Measurements from ENCODE around the gene TMEM132D.
A peak's percentile ranks its signal among the peaks of the same experiment; 100 is the strongest.

Gene TMEM132D

DNA sequence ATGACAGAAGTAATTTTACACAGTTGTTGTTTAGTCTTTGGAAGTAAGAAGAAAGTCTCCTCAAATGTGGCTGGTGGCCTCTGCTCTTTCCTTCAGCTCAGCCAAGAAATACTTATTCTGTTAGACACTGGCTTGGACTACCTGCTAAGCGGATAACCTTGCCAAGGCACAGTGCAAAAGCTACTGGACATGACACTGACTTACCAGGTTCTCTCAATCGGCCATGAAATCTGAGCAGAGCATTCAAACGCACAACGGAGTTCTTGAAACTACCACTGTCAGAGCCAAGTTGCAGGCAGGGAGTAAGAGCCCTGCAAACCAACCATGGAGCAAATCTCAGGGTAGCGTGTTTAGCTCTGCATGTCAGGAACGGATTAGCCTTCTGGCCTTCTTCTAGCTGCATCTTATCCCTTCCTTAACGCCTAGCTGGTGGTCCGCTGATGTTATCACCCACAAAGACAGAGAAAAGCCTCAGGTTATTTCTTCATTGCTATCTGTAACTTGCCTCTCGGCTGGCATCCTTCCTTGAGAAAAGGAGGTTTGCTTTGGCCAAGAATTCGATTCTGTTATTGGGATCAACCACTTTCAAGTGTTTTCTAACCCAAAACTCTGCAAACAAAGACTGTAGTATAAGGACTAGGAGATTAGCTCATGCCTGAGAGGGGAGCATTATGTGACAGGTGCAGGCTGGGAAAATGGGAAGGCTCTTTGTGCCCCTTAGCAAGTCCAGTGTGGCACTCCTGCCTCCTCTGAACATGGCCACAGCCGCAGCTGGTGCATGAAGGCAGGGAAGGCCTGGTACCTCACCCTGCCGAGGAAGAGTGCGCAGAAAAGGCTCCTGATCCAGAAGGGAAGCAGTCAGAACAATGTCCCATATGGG is 827.1 kb downstream of the TMEM132D start:
- Histone ChIP-seq H3K4me3 (ENCODE audit: low read depth, low read length) (no peak overlapping the region), H3K27me3 (ENCODE audit: control insufficient read depth, insufficient read depth, low read length) (no peaks in the 10 kb centered on the region), H3K9me3 (ENCODE audit: control insufficient read depth, insufficient read depth, low read length) (no peaks in the 10 kb centered on the region), H3K36me3 (ENCODE audit: control insufficient read depth, insufficient read depth, low read length) (no peaks in the 10 kb centered on the region), H3K9ac (ENCODE audit: low read depth, low read length) (no peak overlapping the region), H3K4me1 (ENCODE audit: control insufficient read depth, insufficient read depth, low read length) (no peaks in the 10 kb centered on the region), H3K27ac (ENCODE audit: low read depth, low read length) (no peak overlapping the region)

DNA sequence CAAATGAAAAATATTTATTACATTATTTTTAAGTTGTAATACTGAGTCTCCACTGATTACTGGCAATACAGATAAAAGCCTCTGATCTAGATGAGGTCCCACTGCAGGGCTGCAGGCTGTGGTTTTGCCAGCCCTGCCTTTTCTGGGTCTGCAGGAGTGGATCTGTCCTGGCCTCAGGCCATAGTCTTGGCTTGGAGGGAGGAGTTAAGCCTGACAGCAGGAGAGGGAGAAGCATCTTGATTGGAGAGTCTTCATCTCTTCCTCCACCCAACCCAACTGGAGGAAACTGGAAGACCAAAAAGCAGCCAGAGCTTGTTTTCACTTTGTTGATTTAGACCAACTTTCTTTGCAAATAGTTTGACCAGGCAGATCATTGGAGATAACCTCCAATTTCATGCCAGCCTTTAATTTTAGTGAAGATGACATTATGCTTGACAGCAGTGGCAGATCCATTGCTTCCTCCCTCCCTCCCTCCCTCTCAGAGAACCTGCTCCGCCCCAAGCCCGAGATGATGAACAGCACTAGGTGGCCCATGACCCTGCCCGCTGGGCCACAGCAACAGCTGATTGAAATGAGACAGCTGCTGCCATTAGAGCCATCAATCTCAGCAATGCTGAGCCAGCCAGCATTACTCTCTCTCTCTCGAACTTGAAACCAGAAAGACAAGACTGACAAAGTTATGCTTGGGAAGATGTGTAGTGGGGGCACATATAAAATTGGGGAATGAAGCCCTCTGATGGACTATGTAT is 828.2 kb downstream of the TMEM132D start:
- no peaks in the 10 kb centered on the region for H3K9me3 ChIP-seq (ENCODE audit: control insufficient read depth, insufficient read depth, low read length)
- H3K27me3 ChIP-seq (ENCODE audit: control insufficient read depth, insufficient read depth, low read length), result no peaks in the 10 kb centered on the region
- H3K36me3 ChIP-seq (ENCODE audit: control insufficient read depth, insufficient read depth, low read length), result no peaks in the 10 kb centered on the region
- no peaks in the 10 kb centered on the region for H3K4me1 ChIP-seq (ENCODE audit: control insufficient read depth, insufficient read depth, low read length)
- H3K9ac ChIP-seq (ENCODE audit: low read depth, low read length), result no peak overlapping the region
- no peak overlapping the region for H3K27ac ChIP-seq (ENCODE audit: low read depth, low read length)
- H3K4me3 ChIP-seq (ENCODE audit: low read depth, low read length), result no peak overlapping the region

DNA sequence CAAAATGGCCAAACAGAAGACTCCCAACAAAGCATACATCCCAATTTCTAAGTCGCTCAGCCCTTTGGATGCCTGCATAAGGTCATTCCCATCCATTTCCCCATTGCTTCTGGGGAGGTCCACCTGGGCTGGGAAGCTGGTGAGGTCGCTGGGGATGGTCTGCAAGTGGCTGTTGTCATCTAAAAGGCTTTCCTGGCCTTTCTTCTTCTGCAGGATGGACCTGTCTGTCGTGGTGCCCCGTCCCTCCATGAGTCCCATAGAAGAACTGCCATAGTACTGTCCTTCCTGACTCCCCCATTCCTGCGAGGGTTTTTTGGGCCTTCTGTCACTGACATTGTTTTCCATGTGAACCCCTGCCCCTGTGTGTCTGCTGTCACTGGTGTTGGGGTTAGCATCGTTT is 829.4 kb downstream of the TMEM132D start:
- Histone ChIP-seq H3K4me3 (ENCODE audit: low read depth, low read length) (no peak overlapping the region), H3K27me3 (ENCODE audit: control insufficient read depth, insufficient read depth, low read length) (no peaks in the 10 kb centered on the region), H3K36me3 (ENCODE audit: control insufficient read depth, insufficient read depth, low read length) (no peaks in the 10 kb centered on the region), H3K9me3 (ENCODE audit: control insufficient read depth, insufficient read depth, low read length) (no peaks in the 10 kb centered on the region), H3K27ac (ENCODE audit: low read depth, low read length) (no peak overlapping the region), H3K4me1 (ENCODE audit: control insufficient read depth, insufficient read depth, low read length) (0 out of 2 replicates have a peak, but pooled peaks cover 5% of the 10 kb centered on the region), H3K9ac (ENCODE audit: low read depth, low read length) (no peak overlapping the region)

DNA sequence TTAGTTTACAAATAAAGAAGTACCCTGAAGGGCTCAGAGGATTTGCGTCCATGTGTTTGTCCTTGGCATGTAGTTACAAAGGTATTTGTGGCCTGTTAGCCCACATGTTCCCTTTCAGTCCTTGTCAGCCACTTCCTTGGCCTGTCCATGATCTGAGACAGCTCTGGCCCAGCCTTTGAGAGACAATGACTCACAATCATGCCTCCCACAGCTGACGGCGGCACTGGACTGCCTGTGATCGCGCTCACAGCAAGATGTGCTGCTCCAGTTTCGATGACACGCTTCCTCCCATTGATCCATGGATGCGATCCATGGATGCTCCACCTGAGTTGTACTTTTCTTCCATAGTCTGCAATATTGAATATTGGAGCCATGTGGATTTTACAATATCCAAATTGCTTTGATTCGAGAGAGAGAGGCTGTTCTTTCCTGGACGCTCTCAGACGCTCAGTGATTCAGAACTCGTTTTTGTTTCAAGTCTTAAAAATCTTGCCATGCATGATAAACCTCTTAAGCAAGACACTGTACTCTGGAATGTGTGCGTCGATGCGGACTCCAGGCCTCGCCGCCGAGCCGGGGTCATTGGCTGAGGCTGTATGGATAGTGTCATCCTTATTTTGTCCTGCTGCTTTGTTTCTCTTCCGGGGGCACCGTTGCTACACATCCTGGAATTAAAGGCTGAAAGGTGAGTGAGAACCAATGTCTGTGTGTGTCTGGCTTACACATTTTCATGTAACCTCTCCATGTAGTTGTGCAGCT is 830.5 kb downstream of the TMEM132D start:
- Histone ChIP-seq H3K27ac (ENCODE audit: low read depth, low read length) (no peak overlapping the region), H3K9ac (ENCODE audit: low read depth, low read length) (no peak overlapping the region), H3K4me3 (ENCODE audit: low read depth, low read length) (no peak overlapping the region), H3K36me3 (ENCODE audit: control insufficient read depth, insufficient read depth, low read length) (no peaks in the 10 kb centered on the region), H3K9me3 (ENCODE audit: control insufficient read depth, insufficient read depth, low read length) (no peaks in the 10 kb centered on the region), H3K27me3 (ENCODE audit: control insufficient read depth, insufficient read depth, low read length) (no peaks in the 10 kb centered on the region), H3K4me1 (ENCODE audit: control insufficient read depth, insufficient read depth, low read length) (0 out of 2 replicates have a peak, but pooled peaks cover 5% of the 10 kb centered on the region)

DNA sequence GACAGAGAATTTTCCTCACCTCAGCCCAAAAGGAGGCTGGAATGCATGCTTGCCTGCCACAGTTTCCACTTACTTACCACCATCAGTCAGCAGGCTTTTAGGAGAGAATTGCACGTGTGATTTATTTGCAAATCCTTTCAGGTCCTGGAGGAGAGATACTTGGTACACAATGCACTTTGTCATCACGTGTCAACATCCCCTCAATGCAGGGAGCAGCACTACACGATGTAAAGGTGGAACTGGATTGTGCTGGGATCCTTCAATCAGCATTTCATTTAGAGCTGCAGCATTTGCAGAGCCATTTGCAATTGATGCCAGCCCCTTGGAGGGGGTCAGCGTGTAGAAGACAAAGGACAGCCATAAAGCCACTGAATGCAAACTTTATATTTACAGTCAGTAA is 832.5 kb downstream of the TMEM132D start:
- H3K36me3 ChIP-seq (ENCODE audit: control insufficient read depth, insufficient read depth, low read length), result no peaks in the 10 kb centered on the region
- H3K9ac ChIP-seq (ENCODE audit: low read depth, low read length), result no peak overlapping the region
- no peak overlapping the region for H3K4me3 ChIP-seq (ENCODE audit: low read depth, low read length)
- no peak overlapping the region for H3K27ac ChIP-seq (ENCODE audit: low read depth, low read length)
- no peaks in the 10 kb centered on the region for H3K9me3 ChIP-seq (ENCODE audit: control insufficient read depth, insufficient read depth, low read length)
- 0 out of 2 replicates have a peak, but pooled peaks cover 5% of the 10 kb centered on the region for H3K4me1 ChIP-seq (ENCODE audit: control insufficient read depth, insufficient read depth, low read length)
- H3K27me3 ChIP-seq (ENCODE audit: control insufficient read depth, insufficient read depth, low read length), result no peaks in the 10 kb centered on the region

DNA sequence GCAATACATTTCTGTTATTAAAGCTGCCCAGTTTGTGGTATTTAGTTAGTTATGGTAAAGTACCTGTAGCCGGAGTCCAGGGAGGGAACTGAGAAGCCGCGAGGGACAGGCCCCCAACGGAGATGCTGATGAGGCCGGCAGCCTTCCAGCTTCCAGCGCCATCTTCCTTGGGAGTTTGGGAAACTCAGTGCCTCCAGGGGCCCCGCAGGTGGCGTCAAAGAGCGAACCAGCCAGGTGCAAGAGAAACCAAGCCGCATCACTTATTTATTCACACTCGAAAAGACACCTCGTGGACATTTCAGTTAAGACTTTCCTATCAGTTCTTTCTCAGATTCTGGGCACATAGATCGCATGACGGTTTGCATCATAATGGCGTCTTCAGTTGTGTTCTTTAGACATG is 833.9 kb downstream of the TMEM132D start:
- H3K9me3 ChIP-seq (ENCODE audit: control insufficient read depth, insufficient read depth, low read length), result no peaks in the 10 kb centered on the region
- H3K4me1 ChIP-seq (ENCODE audit: control insufficient read depth, insufficient read depth, low read length), result 0 out of 2 replicates have a peak, but pooled peaks cover 5% of the 10 kb centered on the region
- H3K4me3 ChIP-seq (ENCODE audit: low read depth, low read length), result no peak overlapping the region
- H3K36me3 ChIP-seq (ENCODE audit: control insufficient read depth, insufficient read depth, low read length), result no peaks in the 10 kb centered on the region
- H3K27me3 ChIP-seq (ENCODE audit: control insufficient read depth, insufficient read depth, low read length), result no peaks in the 10 kb centered on the region
- H3K9ac ChIP-seq (ENCODE audit: low read depth, low read length), result no peak overlapping the region
- H3K27ac ChIP-seq (ENCODE audit: low read depth, low read length), result no peak overlapping the region

DNA sequence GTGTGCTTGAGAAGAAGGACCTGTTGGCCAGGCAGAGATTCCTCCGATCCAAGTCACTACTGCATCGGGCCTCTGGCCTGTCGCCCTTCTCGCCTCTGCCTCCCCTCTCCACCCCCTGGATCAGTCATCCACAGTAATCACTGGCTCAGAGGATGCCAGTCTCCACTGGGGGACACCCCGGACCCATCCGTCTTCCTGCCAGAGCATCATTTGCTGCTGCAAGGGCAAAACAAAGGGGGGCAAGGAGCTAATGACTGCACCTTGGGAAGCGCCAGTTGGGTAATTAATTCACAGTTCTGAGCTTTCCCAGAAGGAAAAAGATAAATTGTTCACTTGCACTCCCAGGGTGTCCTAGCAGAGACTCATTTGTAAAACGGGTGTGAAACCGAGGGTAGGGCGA is 835.1 kb downstream of the TMEM132D start:
- no peak overlapping the region for H3K27ac ChIP-seq (ENCODE audit: low read depth, low read length)
- H3K4me3 ChIP-seq (ENCODE audit: low read depth, low read length), result no peak overlapping the region
- no peak overlapping the region for H3K9ac ChIP-seq (ENCODE audit: low read depth, low read length)
- no peaks in the 10 kb centered on the region for H3K9me3 ChIP-seq (ENCODE audit: control insufficient read depth, insufficient read depth, low read length)
- peaks cover 5% of the 10 kb centered on the region; the same call in 1 of the 2 replicates for H3K4me1 ChIP-seq (ENCODE audit: control insufficient read depth, insufficient read depth, low read length)
- no peaks in the 10 kb centered on the region for H3K27me3 ChIP-seq (ENCODE audit: control insufficient read depth, insufficient read depth, low read length)
- no peaks in the 10 kb centered on the region for H3K36me3 ChIP-seq (ENCODE audit: control insufficient read depth, insufficient read depth, low read length)

DNA sequence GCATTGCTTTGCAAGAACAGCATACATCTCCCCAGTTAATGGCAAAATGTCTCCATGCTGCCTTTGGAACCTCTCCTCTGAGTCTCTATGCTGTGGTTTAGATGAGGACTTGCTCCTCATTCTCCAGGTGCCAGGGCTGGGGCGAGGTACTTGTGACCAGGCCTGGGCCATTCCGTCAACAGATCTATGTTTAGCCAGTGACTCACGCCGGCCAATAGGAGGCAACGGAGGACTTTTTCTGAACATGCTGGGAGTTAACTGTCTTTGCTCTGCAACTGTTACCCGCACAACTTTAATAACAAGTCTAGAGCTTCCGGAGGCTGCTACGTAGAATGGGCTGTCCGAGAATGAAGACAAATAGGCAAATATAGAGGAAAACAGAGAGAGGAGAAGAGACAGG is 836.3 kb downstream of the TMEM132D start:
- Histone ChIP-seq H3K36me3 (ENCODE audit: control insufficient read depth, insufficient read depth, low read length) (no peaks in the 10 kb centered on the region), H3K9me3 (ENCODE audit: control insufficient read depth, insufficient read depth, low read length) (no peaks in the 10 kb centered on the region), H3K27ac (ENCODE audit: low read depth, low read length) (peak overlapping the region; percentile 68), H3K4me1 (ENCODE audit: control insufficient read depth, insufficient read depth, low read length) (peaks cover 5% of the 10 kb centered on the region; the same call in 1 of the 2 replicates), H3K27me3 (ENCODE audit: control insufficient read depth, insufficient read depth, low read length) (no peaks in the 10 kb centered on the region), H3K4me3 (ENCODE audit: low read depth, low read length) (no peak overlapping the region), H3K9ac (ENCODE audit: low read depth, low read length) (no peak overlapping the region)

DNA sequence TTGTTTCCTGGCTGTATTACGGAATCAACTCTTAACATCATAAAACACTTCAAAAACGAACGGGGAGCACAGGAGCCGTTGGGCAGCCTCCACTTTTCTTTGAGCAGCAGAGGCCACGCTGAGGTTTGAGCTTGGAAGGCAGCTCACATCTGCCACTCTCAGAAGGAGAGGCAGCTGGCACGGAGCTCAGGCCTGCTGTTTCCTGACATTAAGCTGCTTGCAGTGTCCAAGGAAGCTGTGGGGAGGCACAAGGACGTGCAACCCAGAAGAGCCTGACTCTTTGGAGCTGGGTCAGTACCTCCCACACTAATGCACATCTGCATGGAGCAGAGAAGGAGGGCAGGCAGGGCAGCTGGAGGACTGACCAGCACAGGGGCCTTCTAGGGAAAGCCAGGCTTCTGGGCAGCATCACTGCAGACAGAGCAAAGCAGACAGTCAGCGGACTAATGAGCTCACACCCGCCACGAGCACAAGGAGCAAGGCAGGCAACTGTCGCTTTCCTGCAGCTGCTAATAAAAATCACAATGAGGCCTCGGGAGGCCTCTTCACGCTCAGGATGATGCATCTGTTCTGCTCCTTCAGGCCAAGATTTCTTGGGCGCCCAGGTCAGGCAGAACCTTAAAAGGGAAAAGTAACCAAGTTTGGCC is 839.5 kb downstream of the TMEM132D start:
- H3K4me1 ChIP-seq (ENCODE audit: control insufficient read depth, insufficient read depth, low read length), result no peaks in the 10 kb centered on the region; the same call in 1 of the 2 replicates
- H3K27me3 ChIP-seq (ENCODE audit: control insufficient read depth, insufficient read depth, low read length), result no peaks in the 10 kb centered on the region
- no peak overlapping the region for H3K27ac ChIP-seq (ENCODE audit: low read depth, low read length)
- no peak overlapping the region for H3K4me3 ChIP-seq (ENCODE audit: low read depth, low read length)
- no peak overlapping the region for H3K9ac ChIP-seq (ENCODE audit: low read depth, low read length)
- peaks cover 4% of the 10 kb centered on the region; the same call in 1 of the 2 replicates for H3K9me3 ChIP-seq (ENCODE audit: control insufficient read depth, insufficient read depth, low read length)
- H3K36me3 ChIP-seq (ENCODE audit: control insufficient read depth, insufficient read depth, low read length), result no peaks in the 10 kb centered on the region

DNA sequence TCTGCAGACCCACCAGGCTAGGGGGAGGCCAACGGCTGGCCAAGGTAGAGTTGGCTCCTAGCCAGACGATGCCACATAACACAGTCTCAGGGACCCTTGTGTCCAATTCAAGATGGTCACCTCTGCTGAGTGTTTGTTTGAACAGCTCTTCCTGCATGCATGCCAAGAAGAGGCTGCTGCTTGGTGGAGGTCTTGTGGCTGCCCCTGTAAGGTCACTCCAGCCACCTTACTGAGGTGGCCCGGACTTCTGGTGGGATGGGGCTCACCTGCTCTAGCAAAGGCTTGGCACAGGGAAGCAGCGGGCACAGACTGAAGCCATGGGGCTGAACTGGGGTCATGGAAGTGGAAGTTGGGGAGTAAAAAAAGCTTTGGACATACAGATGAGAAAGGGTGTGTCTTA is 840.2 kb downstream of the TMEM132D start:
- H3K27me3 ChIP-seq (ENCODE audit: control insufficient read depth, insufficient read depth, low read length), result no peaks in the 10 kb centered on the region
- no peak overlapping the region for H3K9ac ChIP-seq (ENCODE audit: low read depth, low read length)
- H3K36me3 ChIP-seq (ENCODE audit: control insufficient read depth, insufficient read depth, low read length), result no peaks in the 10 kb centered on the region
- no peaks in the 10 kb centered on the region; the same call in 1 of the 2 replicates for H3K4me1 ChIP-seq (ENCODE audit: control insufficient read depth, insufficient read depth, low read length)
- peaks cover 4% of the 10 kb centered on the region; the same call in 1 of the 2 replicates for H3K9me3 ChIP-seq (ENCODE audit: control insufficient read depth, insufficient read depth, low read length)
- H3K4me3 ChIP-seq (ENCODE audit: low read depth, low read length), result no peak overlapping the region
- H3K27ac ChIP-seq (ENCODE audit: low read depth, low read length), result no peak overlapping the region
